ENCODE data around the gene PIM1. TPM values are rescaled to one million over a fixed set of nuclear protein-coding genes. Genes with fewer than 3 reads are reported as not detected.

PIM1 gene
- total and polyA plus RNA-seq, 10 donors, result 22.1 to 176 (median 59.3) TPM

GRCh38 chr6:37134396-37135191 lies 35.4 kb upstream of the PIM1 start:
- peak overlapping the region; percentile 27 to 84 (median 58) for H3K27ac ChIP-seq
- peaks cover 0 to 57% (median 30%) of the 10 kb centered on the region in 6 donors for H3K4me1 ChIP-seq
- no peak overlapping the region for H3K4me3 ChIP-seq
- intact Hi-C loops (cut with DNase I; ENCODE audit: low total_unique reads), result no loop called here
- WGBS, 5 donors, result 60 to 84% (median 69%) methylated on average over 11 of the region's 11 CpGs
- H3K9me3 ChIP-seq, result no peaks in the 10 kb centered on the region
- TF ChIP-seq POLR2AphosphoS5 (IDR thresholded peaks at IDR 0.05) (peak in 1 of 3 donors; percentile 52), CTCF (IDR thresholded peaks at IDR 0.05 in 8 of 11, conservative IDR thresholded peaks at IDR 0.05 in 3 of 11) (no peak)
- no peaks in the 10 kb centered on the region for H3K27me3 ChIP-seq (replicated peaks in 1 of 7)
- no peak for DNase-seq
- no peaks in the 10 kb centered on the region for H3K36me3 ChIP-seq

GRCh38 chr6:37135835-37136694 lies 33.9 kb upstream of the PIM1 start:
- H3K4me1 ChIP-seq, result peaks cover 0 to 45% (median 23%) of the 10 kb centered on the region in 6 donors
- no peaks in the 10 kb centered on the region for H3K9me3 ChIP-seq
- H3K27ac ChIP-seq, result no peak overlapping the region
- WGBS, 5 donors, result 74 to 87% (median 84%) methylated on average over 8 to 9 of the region's 9 CpGs
- TF ChIP-seq CTCF (IDR thresholded peaks at IDR 0.05 in 8 of 11, conservative IDR thresholded peaks at IDR 0.05 in 3 of 11) (no peak), POLR2A (IDR thresholded peaks at IDR 0.05) (no peak), POLR2AphosphoS5 (IDR thresholded peaks at IDR 0.05) (no peak)
- H3K36me3 ChIP-seq, result no peaks in the 10 kb centered on the region
- DNase-seq, result no peak
- intact Hi-C loops (cut with DNase I; ENCODE audit: low total_unique reads), result no loop called here
- no peaks in the 10 kb centered on the region for H3K27me3 ChIP-seq (replicated peaks in 1 of 7)
- no peak overlapping the region for H3K4me3 ChIP-seq

- WGBS, 5 donors, result 74 to 89% (median 84%) methylated on average over 7 of the region's 7 CpGs
- Histone ChIP-seq H3K4me1 (peaks cover 0 to 45% (median 20%) of the 10 kb centered on the region in 6 donors), H3K4me3 (no peak overlapping the region), H3K9me3 (no peaks in the 10 kb centered on the region), H3K27ac (peak overlapping the region in 5 of 8 donors; percentile 9 to 51 (median 21)), H3K27me3 (replicated peaks in 1 of 7) (no peaks in the 10 kb centered on the region), H3K36me3 (no peaks in the 10 kb centered on the region)
- no peak for DNase-seq
- intact Hi-C loops (cut with DNase I; ENCODE audit: low total_unique reads), result no loop called here
- TF ChIP-seq CTCF (IDR thresholded peaks at IDR 0.05 in 8 of 11, conservative IDR thresholded peaks at IDR 0.05 in 3 of 11), result no peak
- no peak for TF ChIP-seq POLR2A (IDR thresholded peaks at IDR 0.05)
- TF ChIP-seq POLR2AphosphoS5 (IDR thresholded peaks at IDR 0.05), result no peak
Measured at GRCh38 chr6:37136821-37137200, 33.1 kb upstream of the PIM1 start.
